GM21367 (cell line): Measurements from ENCODE around the gene MYO1D.
"Not testable (repeated sequence)": the region's sequence is repeated elsewhere in the genome, so short reads cannot be mapped to it uniquely, and the experiment has no call there.

ENCODE experiments used
- ATAC-seq: cut with Tn5 transposase; IDR thresholded peaks from one replicate; pipeline ENCODE4 v1.9.1; 2021; ENCODE audit not compliant: unreplicated experiment

Gene MYO1D

DNA sequence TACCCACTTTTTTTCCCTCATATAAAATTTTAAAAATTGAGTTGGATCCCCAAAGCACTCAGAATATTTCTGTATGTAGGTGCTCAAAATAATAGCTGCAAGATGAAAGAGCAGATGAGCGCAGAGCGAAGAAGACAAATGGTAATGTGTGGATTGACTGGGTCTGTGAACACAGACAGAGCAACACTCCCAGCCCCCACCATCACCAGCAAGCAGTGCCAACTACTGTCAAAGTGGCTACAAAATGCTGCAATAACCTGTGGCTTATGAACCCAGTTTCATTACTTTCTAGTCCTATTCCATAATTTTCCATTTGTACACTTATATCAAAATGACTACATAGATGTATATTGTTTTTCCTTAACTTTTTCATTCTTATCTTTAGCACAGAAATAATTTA lies 137.2 kb downstream of the MYO1D start:
- ATAC-seq: no peak

DNA sequence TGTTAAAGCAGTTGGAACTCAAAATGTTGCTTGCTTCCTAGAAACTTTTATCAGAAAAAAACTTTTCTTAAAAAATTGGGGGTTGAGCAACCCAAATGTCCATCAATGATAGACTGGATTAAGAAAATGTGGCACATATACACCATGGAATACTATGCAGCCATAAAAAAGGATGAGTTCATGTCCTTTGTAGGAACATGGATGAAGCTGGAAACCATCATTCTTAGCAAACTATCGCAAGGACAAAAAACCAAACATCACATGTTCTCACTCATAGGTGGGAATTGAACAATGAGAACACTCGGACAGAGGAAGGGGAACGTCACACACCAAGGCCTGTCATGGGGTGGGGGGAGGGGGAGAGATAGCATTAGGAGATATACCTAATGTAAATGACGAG lies 137.8 kb downstream of the MYO1D start:
- ATAC-seq: not testable (repeated sequence)

DNA sequence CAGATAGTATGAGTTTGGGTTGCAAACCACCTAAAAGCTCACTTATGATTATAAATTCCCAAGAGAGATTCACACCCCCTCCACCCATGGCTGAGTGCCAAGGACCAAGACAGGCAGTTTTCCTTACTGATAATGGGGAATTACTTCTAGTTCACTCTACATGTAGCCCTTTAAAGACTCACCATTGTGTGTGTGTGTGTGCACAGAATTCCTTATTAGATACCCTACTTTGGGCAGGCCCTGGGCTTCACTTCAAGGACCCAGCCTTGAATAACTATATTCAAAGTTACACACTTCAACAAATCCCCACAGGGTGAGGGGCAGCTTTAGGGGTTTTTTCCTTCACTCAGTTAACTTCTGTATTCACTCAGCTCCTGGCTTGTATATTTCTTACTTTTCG lies 143.5 kb downstream of the MYO1D start:
- ATAC-seq: no peak

DNA sequence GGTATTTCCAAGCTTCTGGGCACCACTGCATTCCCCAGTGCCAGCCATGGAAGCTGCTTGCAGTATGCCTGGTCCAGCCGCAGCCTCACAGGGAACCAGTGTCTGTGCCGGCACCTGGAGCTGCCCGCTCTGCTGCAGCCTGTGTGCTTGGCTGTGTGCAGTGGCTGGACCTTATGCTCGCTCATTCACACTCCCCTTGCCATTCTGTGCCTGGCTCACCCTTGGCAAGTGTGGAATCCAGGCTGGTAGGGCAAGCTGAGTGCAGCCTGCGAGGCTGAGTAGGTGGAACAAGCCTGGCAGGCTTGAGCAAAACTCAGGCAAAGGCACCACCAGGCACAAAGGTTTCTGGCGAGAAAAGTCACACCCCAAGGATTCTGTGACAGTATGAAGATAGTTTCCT lies 144.0 kb downstream of the MYO1D start:
- no peak for ATAC-seq

DNA sequence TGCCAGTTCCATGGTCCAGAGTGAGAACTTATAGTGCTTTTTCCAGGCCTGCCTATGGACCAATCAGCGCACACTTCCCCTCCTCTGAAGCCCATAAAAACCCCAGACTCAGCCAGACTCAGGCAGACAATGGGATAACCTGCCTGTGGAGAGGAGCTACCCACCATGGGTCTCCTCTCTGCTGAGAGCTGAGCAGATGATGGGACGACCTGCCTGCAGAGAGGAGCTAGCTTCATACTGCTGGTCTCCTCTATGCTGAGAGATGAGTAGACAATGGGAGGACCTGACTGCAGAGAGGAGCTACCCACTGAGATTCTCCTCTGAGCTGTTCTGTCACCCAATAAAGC lies 144.7 kb downstream of the MYO1D start:
- no peak for ATAC-seq

DNA sequence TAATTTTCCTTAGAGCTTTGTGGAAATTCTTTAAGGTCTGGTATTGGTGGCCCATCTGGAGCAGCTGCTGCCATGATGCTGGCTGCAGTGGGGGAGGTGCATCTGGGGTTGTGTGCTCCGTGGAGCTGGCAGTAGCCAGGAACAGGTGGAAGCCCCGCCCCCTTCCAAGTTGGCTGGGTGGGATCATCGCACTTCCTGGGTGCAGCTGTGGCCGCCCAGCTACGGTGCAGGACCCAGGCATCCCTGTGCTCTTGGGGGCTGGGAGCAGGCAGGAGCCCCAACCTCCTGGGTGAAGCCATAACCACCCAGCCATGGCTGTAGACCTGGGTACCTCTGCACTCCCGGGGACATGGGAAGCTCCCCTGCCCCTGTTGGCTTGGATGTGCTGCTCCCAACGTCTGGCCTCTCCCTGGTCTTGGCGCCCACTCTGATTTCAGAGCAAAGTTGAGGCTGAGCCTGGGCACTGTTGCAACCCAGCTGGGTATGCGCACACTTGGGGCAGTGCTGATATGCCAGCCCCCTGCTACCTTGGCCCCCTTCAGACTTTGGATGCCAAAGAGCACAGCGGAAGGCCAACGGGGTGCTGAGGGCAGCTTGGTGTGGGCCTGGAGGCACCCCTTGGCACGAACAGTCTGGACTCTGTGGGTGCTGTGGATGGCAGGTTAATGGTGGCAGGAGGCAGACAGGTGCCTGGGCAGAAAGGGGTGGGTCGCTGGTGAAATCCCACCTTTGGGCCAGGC lies 145.2 kb downstream of the MYO1D start:
- ATAC-seq: no peak

DNA sequence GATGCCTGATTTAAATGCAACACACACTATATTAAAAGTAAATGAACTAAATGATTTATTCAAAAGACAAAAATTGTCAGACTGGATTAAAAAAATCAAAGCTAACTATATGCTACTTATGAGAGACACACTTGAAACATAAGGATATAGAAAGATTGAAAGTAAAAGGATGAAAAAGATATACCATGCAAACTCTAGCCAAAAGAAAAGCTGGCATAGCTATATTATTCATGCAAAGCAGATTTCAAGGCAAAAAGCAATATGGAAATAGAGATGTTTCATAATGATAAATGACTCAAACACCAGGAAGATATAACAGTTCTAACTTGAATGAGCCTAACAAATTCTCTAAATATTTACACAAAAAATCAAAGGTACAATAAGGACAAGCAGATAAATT lies 149.2 kb downstream of the MYO1D start:
- ATAC-seq: no peak

DNA sequence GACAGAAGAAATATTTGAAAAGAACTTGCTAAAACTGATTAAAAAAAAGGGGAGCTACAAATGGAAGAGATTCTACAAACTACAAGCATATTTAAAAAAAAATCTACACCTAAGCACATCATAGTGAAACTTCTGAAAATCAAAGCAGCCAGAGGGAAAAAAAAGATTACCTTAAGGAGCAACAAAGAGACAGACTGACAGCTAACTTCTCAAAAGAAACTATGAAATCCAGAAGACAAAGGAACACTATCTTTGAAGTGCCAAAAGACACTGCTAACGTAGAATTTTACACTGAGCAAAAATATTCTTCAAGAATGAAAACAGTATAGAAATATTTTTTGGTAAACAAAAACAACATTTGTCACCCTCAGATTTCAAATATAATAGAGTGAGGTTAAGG lies 151.2 kb downstream of the MYO1D start:
- ATAC-seq: no peak

DNA sequence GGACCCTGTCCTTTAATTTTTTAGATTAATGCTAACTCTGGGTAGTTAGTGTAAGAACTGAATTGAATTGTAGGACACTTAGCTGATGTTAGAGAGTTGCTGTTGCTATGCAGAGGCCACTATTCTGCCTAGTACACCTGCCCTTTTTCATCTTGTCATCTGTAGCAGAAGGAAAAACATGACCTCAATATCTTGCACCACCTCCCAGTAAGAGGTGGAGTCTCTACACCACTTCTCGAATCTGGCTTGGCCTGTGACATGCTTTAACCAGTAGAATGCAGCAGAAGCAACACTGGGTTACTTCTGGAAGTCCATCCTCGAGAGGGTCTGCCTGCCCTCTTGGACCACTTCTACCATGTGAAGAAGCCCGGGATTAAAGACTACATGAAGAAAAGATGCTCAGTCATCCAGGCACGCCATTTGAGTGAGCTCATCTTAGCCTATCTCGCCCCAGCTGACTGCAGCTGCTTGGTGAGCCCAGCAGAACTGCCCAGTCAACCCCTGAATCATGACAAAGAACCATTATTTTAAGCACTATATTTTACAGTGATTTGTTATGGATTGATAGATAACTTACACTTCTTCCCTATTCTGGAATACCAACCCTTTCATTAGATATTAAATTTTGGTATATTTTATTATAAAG lies 153.5 kb downstream of the MYO1D start:
- ATAC-seq: no peak

DNA sequence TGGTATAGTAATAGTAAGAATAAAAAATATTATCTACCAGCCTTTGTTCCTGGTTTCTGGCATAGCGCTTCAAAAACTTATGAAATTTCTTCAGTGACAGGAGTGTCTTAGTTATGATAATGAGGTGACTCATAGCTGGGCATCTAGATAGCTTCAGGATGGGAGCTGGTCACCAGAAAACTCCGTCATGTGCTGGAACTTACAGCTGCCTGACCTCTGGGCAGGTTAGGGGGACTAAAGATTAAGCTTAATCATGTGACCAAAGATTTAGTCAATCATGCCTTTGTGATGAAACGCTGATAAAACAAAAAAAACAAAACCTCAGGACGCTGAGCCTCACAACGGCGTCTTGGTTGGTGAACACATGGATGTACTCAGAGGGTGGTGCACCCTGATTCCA lies 154.2 kb downstream of the MYO1D start:
- no peak for ATAC-seq

DNA sequence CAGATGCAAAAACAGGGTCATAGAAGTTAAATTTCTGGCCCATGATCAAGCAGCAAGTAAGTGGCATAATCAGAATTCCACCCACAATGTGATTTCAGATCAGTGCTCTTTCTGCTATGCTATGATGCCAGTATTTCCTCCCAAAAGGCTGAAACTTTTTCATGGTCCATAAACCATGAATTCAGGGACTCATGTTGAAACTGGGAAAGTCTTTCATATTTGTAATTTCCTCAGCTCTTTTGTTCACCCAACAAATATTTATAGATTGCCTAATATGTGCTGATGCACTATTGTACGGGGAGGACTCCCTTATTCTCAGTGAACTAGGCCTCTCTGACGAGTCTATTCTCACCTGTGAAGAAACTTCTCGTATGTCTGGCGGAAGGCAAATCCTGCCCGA lies 156.3 kb downstream of the MYO1D start:
- no peak for ATAC-seq

DNA sequence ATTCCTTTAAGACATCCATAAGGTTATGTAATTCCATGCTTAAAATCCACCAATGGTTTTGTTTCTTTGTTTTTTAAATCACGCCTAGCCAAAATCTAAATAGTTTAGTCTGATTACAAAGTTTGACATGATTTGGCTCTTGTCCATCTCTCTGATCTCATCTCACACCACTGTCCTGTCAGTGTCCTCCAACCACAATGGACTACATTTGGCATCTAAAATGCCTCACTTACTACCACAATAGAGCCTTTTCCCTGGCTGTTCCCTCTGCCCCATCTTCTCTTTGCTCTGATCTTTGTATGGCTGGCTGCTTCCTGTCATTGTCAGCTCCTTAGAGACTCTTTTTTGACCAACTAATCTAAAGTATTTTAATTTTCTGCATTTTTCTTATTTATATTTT lies 157.2 kb downstream of the MYO1D start:
- ATAC-seq: no peak

DNA sequence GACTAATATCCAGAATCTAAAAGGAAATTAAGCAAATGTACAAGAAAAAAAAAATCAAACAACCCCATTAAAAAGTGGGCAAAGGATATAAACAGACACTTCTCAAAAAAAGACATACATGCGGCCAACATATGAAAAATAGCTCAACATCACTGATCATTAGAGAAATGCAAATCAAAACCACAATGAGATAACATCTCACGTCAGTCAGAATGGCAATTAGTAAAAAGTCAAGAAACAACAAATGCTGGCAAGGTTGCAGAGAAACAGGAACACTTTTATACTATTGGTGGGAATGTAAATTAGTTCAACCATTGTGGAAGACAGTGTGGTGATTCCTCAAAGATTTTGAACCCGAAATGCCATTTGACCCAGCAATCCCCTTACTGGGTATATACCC lies 162.0 kb downstream of the MYO1D start:
- ATAC-seq: not testable (repeated sequence)

DNA sequence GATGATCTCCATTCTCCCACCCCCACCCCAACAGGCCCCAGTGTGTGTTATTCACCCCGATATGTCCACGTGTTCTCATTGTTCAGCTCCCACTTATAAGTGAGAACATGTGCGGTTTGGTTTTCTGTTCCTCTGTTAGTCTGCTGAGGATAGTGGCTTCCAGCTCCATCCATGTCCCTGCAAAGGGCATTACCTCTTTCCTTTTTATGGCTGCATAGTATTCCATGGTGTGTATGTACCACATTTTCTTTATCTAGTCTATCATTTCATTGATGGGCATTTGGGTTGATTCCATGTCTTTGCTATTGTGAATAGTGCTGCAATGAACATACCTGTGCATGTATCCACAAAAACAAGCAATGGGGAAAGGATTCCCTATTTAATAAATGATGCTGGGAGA lies 162.7 kb downstream of the MYO1D start:
- ATAC-seq: not testable (repeated sequence)

DNA sequence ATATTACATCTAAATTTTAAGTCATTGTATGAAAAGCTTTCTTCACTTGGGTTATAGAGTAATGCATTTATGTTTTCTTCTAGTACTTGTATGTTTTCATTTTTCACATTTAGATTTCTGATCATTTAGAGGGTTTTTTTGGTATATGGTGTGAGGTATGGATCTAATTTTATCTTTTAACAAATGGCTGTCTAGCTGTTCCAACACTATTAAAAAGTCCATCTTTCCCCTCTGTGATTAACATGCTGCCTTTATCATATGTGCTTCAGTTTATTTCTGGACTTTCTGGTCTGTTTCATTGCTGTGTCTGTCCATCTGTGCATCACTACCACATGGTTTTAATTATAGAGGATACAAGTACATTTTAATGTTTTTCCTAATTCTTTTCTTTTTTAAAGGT lies 163.8 kb downstream of the MYO1D start:
- ATAC-seq: no peak

DNA sequence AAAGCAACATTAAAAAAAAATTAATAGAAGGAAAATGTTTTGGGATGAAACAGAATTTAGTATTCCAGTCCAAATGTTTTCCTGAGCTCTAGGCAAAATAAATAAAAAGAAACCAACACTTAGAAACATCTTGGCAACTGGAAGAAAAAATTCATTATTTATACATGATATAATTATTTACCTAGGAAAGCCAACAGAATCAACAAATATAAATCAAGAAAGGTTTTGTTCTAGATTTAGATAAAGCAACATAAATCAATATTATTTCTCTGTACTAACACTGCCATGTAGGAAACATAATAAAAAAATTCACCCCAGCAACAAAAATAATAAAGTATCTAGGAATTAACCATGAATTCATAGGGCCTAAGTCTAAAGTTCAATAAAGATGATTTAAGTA lies 167.4 kb downstream of the MYO1D start:
- no peak for ATAC-seq

DNA sequence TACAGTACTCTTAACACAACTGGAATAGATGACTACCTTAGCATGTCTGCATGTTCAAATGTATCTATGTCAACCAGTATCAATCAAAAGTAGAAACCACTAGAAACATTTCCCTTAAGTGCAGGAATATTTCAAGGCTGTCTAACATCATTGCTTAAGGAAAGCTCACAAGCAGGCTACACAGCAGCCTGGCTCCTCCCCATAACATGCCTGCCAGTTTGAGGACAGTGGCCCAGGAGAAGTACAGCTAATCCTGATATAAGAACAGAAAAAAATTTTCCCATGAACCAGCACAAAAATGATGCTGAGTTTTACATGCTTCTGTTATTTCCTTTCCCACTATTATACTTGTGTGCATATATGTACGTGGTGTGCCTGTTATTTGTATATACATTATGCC lies 175.1 kb downstream of the MYO1D start:
- no peak for ATAC-seq

DNA sequence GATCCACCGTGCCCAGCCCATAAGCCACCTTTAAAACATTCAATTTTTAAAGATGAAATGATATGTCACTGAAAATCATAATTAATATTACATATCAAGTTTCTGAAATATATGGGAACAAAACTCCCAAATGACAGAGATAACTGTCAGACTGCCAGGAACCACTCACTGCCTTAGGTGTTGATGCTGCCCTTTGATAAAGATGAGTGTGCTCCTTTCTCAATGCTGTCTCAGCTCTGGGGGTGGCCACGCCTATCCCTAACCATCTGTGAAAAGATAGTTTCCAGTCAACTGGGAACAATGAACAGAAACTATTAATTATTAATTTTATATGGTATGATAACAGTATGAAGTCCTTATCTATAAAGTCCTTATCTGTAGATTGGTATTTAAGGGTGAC lies 177.7 kb downstream of the MYO1D start:
- no peak for ATAC-seq

DNA sequence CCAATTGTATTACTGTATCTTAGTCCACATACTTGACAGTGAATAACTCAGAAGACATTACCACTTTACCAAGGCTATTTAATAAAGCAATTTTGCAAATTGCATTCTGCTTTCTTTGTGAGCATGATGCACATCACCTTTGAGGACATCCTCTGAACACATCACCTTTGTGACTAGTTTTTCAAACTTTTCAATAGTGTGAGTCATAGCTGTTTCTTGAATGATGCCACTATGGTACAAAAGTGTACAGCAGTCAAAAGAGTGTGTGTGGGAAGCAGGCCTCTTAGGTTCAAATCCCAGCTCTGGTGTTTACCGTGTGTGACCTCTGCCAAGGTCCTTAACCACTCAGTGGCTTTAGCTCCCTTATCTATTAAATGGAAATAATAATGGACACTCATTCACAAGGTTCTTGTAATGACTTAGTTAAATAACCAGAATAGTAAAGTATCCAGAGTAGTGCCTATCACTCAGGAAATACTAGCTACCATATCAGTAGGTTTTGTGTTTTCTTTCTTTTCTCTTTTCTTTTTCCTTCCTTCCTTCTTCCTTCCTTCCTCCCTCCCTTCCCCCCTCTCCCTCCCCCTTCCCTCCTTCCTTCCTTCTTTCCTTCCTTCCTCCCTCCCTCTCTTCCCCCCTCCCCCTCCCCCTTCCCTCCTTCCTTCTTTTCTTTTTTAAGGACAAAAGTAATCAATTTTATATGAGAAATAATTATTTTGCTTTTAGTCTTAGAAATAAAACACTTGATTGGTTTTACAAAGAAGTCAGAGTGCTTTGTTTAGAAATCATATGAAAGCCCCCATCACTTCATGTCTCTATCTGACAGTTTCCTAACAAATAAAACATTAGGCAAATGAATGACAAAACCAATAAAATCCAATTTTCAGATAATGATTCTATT lies 178.9 kb downstream of the MYO1D start:
- ATAC-seq: no peak

DNA sequence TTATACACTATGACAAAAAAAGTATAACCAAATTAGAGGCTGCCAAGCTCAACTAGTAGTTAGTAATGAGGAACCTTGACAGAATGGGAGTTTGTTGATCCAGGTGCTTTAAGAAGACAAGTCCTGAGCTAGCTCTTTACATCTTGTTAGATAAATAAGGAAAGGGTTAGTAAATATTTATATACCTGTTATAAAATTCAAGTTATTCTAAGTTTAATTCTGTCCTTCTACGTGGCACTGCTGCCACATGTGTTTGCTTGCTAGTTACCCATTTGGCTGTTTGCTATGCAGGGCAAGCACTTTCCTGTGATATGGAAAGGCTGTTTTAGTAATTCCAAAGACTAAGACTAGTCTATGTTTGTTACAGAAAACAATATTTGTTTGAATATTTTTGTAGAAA lies 180.5 kb downstream of the MYO1D start:
- ATAC-seq: no peak

DNA sequence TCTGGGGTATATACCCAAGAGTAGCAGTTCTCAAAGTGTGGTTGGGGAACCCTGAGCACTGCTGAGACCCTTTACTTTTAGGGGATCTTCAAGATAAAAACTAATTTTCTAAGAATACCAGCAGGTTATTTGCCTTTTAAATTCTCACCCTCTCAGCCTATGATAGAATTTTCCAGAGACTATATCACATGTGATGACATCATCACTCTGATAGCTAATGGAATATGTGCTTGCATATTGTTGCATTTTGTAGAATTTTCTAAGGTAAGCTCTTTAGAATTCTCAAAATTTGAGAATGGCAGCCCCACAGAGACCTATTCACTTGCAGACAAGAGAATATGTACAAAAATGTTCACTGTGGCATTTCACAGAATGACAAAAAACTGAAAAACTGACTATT lies 181.1 kb downstream of the MYO1D start:
- no peak for ATAC-seq
